Measurements from ENCODE around the gene MAGEA9.
A peak's percentile ranks its signal among the peaks of the same experiment; 100 is the strongest.
"Not testable (repeated sequence)": the region's sequence is repeated elsewhere in the genome, so short reads cannot be mapped to it uniquely, and the experiment has no call there.

MAGEA9 gene

GRCh38 chrX:149781727-149782126 is at the start of gene MAGEA9:
TSS of gene MAGEA9 (plus strand) at chrX:149781930. CDS start at chrX:149786211, 4,281 bp downstream.
- not testable (repeated sequence) for DNase-seq

- not testable (repeated sequence) for DNase-seq
These were observed 39.5 kb upstream of the MAGEA9 start for GRCh38 chrX:149742269-149742668.

GRCh38 chrX:149746390-149747007 is 35.2 kb upstream of the MAGEA9 start:
- not testable (repeated sequence) for DNase-seq

GRCh38 chrX:149757206-149758067 is 24.3 kb upstream of the MAGEA9 start:
- no peak for DNase-seq

- no peak for DNase-seq
These were observed 23.5 kb upstream of the MAGEA9 start for GRCh38 chrX:149758068-149758714.

GRCh38 chrX:149758715-149759078 is 23.0 kb upstream of the MAGEA9 start:
- not testable (repeated sequence) for DNase-seq

- DNase-seq = no peak
These were observed 21.9 kb upstream of the MAGEA9 start for GRCh38 chrX:149759824-149760223.

GRCh38 chrX:149760965-149761364 is 20.8 kb upstream of the MAGEA9 start:
- DNase-seq = no peak

GRCh38 chrX:149761858-149762674 is 19.7 kb upstream of the MAGEA9 start:
- not testable (repeated sequence) for DNase-seq

GRCh38 chrX:149762696-149763614 is 18.8 kb upstream of the MAGEA9 start:
- DNase-seq = no peak

- DNase-seq = not testable (repeated sequence)
These were observed 11.4 kb upstream of the MAGEA9 start for GRCh38 chrX:149770344-149770743.

- DNase-seq = not testable (repeated sequence)
These were observed 8.7 kb upstream of the MAGEA9 start for GRCh38 chrX:149773026-149773425.

- DNase-seq = not testable (repeated sequence)
These were observed 8.0 kb upstream of the MAGEA9 start, which contains the start of gene HSFX1 for GRCh38 chrX:149773768-149774167. TSS of gene HSFX1 (plus strand) at chrX:149774068. CDS start at chrX:149774682, 614 bp downstream.

GRCh38 chrX:149777999-149778398 is 3.7 kb upstream of the MAGEA9 start:
- not testable (repeated sequence) for DNase-seq

GRCh38 chrX:149795531-149795930 is 13.8 kb downstream of the MAGEA9 start:
- not testable (repeated sequence) for DNase-seq

GRCh38 chrX:149799095-149799714 is 17.5 kb downstream of the MAGEA9 start:
- no peak for DNase-seq

- peak; percentile 38 for DNase-seq
These were observed 18.2 kb downstream of the MAGEA9 start for GRCh38 chrX:149799938-149800337.

- no peak for DNase-seq
These were observed 21.8 kb downstream of the MAGEA9 start for GRCh38 chrX:149803458-149804062.

GRCh38 chrX:149804102-149804501 is 22.4 kb downstream of the MAGEA9 start:
- DNase-seq = no peak

GRCh38 chrX:149807747-149808458 is 26.2 kb downstream of the MAGEA9 start:
- no peak for DNase-seq
